Stimulated activated CD8-positive, alpha-beta memory T cell treated with anti-CD3 and anti-CD28 coated beads, Interleukin-15, amount 100 ng/mL, for 24 hours (primary cell): ENCODE results near the gene CIDEC.

Experiments
- DNase-seq: peaks from one replicate; pipeline ENCODE4 v3.0.0-alpha.2; 2020; ENCODE audit warnings: low read depth

CIDEC gene, protein sequence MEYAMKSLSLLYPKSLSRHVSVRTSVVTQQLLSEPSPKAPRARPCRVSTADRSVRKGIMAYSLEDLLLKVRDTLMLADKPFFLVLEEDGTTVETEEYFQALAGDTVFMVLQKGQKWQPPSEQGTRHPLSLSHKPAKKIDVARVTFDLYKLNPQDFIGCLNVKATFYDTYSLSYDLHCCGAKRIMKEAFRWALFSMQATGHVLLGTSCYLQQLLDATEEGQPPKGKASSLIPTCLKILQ

DNA sequence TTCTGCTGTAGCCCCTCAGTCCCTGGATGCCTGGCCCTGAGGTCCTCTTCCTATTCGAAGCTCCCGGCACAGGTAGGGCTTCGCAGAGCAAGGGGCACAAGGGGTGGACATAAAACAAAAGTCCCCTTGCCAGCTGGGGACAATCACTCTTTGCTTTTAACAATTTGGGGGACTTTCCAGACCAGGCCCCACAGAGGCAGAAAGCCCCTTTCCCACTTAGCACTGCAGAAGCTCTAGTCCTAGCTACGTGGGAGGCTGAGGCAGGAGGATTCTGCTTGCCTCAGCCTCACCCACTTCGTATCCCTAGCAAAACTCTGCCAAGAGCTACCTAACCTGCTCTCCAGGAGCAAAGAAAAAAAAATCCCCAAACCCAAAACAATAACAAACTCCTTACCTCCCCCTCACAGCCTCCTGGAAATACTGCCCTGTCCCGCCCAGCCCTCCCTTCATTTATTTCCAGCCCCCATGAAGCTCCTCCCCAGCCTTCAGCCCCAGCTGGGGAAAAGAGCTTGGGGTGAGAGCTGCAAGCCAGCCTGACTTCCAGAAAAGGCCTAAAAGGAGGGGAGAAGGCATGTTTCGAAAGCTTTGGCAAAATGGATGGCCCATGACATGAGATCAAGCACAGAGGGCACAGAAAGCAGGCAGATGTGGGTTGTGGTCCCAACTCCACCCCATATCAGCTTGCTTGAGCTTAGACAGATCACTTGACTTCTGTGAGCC is at the start of gene CIDEC:
Gene CIDEC, minus strand, starts transcription at position 424 of the 720 bp plus-strand sequence. CDS start 1,767 bp downstream, outside the sequence.
- no peak for DNase-seq

DNA sequence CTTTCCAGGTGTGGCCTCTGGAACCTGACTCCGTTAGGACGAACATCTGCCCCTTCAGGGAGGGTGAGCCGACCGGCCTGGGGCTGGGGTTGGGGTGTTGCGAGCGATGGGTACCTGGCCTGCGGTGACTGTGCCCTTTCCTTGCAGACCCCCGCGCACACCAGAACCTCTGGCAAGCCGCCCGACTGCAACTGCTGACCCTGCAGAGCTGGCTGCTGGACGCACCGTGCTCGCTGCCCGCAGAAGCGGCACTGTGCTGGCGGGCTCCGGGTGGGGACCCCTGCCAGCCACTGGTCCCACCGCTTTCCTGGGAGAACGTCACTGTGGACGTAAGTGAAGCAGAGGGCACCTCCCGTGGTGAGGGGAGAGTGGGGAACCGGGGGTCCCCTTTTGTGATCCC is 48.1 kb upstream of the CIDEC start:
- no peak for DNase-seq

DNA sequence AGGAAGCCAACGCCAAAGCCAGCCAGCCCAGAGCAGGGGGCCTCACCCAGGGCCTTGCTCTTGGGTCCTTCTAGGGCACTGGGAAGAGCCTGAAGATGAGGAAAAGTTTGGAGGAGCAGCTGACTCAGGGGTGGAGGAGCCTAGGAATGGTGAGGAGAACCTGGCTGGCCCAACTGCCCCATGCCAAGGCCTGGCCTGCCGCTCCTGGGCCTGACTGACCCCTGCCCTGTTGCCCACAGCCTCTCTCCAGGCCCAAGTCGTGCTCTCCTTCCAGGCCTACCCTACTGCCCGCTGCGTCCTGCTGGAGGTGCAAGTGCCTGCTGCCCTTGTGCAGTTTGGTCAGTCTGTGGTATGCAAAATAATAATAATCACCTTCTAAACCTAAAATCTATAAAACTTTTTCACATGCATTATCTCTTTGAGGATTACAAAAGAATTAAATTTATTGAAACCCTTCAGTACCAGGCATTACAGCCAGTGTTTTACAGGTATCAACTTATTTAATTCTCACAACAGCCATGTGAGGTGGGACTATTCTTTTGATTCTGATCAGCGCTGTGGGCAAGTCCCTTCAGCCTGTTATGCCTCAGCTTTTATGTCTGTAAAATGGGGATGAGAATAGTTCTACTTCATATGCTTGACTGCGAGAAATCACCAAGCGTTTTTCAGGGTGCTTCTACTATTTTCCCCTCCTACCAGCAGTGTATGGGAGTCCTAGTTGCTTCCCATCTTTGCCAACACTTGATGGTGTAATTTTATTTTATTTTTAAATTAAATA is 38.4 kb upstream of the CIDEC start:
- DNase-seq: no peak

DNA sequence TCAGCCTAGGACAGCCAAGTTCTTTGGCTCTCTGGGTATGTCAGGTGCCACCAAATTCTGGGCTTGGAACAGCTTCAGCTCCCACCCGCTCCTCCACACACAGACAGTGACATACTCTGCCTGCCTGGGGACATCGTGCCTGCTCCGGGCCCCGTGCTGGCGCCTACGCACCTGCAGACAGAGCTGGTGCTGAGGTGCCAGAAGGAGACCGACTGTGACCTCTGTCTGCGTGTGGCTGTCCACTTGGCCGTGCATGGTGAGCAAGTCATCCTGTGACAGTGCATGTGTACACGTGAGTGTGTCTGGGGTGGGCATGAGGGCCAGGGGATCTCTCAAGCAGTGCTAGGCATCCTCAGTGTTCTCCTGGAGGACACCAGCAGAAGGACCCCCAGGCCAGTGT is 37.8 kb upstream of the CIDEC start:
- no peak for DNase-seq

DNA sequence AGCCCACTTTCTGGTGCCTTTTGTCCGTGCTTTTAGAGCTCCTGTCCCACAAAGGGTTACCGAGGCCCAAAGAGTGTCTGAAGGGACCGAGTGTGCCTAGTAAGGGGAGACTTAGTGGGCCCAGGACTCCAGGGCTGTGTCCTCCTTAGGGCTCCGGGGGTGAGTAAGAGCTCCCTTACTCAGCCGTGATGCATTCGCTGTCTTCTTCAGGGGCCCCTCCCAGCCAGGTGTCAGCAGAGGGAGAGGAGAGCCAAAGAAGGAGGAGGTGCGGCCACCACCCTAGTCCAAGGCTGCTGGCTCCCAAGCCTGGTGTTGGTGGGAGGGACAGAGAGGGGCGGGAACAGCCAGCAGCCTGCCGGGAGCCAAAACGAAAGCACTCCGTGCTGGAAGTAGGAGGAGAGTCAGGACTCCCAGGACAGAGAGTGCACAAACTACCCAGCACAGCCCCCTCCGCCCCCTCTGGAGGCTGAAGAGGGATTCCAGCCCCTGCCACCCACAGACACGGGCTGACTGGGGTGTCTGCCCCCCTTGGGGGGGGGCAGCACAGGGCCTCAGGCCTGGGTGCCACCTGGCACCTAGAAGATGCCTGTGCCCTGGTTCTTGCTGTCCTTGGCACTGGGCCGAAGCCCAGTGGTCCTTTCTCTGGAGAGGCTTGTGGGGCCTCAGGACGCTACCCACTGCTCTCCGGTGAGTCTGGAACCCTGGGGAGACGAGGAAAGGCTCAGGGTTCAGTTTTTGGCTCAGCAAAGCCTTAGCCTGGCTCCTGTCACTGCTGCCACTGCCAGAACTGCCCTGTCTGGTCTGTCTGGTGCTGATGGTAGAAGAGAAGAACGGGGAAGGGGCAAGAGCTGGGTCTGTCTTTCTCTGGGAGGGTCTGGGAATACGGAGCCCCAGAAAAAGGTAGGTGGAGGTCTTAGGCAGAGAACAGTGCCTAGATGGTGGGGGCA is 37.0 kb upstream of the CIDEC start, which contains the start of gene IL17RC:
Gene IL17RC, plus strand, starts transcription at position 365 of the 947 bp plus-strand sequence. Its CDS starts 218 bp downstream, at position 583.
- DNase-seq: no peak

DNA sequence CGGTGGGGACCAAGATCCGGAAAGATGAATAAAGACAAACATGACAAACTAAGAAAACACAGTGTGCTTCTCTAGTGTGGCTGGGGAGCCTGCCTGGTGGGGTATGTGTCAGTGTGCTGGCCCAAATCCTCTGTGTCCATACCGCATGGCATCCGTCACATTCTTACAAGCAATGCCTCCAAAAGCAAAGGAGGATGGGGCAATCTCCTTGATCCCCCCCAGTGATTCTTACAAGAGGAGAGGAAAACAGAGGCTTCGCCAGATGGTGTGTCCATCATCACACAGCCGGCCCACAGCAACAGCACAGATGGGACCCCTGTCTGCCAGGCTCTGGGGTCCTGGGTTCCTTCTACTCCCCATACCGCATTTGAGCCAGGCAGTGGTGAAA is 36.3 kb upstream of the CIDEC start:
- DNase-seq: no peak

DNA sequence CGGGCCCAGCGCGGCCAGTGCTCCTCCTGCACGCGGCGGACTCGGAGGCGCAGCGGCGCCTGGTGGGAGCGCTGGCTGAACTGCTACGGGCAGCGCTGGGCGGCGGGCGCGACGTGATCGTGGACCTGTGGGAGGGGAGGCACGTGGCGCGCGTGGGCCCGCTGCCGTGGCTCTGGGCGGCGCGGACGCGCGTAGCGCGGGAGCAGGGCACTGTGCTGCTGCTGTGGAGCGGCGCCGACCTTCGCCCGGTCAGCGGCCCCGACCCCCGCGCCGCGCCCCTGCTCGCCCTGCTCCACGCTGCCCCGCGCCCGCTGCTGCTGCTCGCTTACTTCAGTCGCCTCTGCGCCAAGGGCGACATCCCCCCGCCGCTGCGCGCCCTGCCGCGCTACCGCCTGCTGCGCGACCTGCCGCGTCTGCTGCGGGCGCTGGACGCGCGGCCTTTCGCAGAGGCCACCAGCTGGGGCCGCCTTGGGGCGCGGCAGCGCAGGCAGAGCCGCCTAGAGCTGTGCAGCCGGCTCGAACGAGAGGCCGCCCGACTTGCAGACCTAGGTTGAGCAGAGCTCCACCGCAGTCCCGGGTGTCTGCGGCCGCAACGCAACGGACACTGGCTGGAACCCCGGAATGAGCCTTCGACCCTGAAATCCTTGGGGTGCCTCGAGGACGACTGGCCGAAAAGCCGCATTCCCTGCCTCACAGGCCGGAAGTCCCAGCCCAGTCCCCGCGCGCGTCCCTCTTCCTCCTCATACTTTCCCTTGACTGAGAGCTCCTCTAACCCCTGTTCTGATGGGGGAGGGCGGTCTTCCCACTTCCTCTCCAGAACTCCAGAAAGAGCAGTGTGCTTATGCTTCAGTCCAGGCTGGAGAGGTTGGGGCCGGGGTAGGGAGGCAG is 35.4 kb upstream of the CIDEC start:
- DNase-seq: no peak

DNA sequence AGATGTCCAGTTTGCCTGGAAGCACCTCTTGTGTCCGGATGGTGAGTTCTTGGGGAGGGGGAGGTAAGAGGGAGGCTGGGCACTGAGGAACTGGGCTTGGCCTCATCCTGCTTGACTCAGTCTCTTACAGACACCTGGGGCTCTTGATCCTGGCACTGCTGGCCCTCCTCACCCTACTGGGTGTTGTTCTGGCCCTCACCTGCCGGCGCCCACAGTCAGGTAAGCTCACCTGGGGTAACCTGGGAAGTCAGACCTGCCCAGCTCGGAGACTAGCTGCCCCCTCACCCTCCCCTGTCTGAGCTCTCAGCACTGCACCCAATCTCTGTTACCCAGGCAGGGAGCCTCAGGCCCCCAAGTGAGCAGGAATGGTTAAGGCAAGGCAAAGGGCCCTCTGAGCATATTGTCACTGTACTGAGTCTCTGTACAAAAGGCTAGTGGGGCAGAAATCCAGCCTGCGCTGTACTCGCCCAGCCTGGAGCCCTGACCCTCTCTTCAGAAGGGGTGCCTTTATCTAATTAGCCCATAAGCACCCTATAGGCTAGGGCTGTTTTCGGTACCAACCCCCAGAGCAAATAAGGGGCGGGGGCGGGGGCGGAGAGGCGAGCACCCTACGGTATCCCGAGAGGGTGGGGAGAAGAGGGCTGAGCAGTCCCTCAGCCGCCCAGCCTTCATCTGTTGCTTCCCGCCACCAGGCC is 34.7 kb upstream of the CIDEC start:
- no peak for DNase-seq

DNA sequence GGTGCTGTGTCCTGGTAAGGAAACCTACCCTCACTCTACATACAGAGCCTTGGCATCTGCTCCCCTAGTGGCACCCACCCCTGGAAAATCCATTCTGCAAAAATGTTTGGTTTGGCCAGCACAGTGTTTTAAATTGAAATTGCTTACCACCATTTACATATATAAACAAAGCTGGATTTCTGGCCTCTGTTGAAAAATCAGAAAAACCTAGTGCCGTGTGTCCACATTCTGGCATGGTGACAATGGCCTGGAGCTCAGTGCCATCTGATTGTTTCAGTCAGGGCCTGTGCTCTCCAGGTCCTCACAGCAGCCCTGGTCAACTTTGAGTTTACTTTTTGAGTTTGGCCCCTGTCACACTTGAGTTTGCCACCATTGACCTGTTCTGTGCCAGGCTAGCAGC is 34.0 kb upstream of the CIDEC start:
- DNase-seq: no peak

DNA sequence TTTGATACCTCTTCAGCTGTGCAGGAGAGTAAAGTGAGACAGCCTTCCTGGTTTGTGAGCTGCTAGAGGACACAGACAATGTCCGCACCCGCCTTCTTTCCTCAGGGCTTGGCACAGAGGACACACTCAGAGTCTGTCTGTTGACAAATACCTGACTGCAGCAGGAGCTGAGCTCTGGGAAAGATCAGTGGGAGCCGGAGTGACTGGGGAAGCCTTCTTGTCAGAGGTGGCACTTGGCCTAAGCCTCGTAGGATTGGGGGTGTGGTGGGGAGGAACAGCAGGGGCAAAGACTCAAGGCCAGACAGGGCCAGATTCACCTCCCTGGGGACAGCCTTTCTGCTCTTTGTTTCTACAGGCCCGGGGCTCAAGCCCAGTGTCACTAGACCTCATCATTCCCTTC is 33.5 kb upstream of the CIDEC start:
- no peak for DNase-seq

DNA sequence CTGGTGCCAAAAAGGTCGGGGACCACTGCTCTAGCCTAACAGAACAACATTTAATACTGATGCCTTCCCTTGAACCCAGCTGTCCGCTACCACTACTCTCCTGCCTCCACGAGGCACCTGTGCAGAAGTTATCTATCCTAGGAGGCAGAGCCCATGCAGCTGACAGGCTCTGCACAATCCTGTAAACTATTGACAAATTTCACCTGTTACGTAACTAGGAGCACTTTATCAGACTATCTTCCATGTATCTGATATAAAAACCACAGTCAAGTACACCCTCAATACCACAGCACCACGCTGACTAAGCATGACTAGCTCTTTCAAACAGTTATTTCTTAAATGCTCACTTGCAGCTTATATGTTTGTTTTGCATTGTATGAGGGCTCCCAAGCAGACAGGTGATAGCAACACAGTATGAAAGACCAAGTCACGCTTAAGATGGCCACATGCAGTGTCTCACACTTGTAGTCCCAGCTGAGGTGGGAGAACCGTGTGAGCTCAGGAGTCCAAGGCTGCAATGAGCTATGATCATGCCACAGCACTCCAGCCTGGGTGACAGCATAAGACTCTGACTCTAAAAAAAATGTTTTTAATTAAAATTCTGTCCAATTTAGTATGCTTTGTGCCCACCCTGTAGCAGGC is 32.4 kb upstream of the CIDEC start:
- DNase-seq: no peak

DNA sequence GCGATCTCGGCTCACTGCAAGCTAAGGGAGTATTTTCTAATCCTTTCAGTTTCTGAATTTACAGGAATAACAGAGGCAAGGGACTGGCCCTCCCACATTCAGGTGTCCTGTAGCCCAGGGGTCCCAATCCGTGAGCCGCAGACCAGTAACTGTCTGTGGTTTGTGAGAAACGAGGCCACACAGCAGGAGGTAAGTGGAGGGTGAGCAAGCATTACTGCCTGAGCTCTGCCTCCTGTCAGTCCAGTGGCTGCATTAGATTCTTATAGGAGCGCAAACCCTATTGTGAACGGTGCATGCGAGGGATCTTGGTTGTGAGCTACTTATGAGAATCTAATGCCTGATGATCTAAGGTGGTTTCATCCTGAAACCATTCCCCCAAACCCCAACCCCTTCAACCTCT is 31.8 kb upstream of the CIDEC start:
- no peak for DNase-seq

DNA sequence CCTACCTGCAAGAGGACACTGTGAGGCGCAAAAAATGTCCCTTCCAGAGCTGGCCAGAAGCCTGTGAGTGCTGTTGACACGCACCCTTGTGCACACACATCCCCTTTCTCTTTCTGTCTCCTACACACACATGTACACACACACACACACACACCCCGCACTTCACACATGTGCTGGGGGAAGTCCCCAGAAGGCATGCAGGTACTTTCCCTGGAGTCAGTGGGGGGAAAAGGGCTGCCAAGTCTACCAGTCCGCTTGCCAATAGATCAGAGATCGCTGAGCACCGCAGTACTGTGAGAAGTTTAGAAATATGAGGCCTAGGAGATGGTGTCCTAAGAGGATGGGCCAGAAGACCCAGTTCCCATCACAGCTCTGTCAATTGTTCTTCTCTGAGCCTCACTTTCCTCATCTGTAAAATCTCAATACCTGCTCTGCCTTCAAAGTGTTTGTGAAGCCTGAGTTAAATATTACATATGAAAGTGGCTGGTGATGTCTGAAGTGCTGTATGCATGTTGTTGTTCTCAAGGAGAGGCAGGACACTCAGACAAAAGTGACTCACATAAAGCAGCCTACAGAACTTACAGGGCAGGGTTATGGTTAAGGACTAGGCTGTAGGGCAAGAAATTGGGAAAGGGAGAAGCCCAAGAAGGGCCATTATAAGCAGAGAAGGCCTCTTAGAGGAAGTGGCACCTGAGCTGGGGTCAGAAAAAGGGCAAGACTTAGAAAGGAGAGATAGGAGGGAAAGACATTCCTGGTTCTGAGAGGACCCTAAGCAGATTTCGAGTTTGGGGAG is 29.4 kb upstream of the CIDEC start:
- DNase-seq: no peak

DNA sequence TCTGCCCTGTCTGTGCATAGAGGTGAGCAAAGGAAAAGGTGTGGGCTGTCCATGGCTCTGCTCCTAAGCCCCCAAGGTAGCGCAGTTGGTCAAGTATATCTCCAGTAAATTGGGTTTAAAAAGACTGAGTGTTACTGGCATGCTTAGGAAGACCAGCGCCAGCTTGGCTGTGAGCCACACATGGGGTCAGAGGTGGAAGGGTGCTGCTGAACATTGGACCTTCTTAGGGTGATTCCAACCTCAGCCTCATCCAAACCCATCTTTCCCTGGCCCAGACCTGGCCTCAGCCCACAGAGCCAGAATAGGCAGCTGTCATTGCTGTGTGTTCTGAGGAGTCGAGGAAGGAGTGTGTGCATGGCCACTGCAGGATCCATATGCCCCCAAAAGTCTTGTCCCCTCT is 28.2 kb upstream of the CIDEC start:
- DNase-seq: no peak

DNA sequence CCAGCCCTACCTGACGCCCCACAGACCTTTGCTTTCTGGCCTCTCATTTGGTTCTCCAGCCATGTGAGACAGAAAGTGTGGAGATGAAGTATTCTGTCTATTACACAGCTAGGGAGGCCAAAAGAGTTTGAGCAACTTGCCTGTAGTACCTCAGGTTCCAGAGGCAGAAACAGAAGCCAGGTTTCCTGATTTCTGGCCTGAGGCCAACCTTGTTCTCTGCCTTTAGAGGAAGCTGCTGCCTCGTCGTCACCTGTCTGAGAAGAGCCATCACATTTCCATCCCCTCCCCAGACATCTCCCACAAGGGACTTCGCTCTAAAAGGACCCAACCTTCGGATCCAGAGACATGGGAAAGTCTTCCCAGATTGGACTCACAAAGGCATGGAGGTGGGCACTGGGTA is 26.4 kb upstream of the CIDEC start:
- no peak for DNase-seq

DNA sequence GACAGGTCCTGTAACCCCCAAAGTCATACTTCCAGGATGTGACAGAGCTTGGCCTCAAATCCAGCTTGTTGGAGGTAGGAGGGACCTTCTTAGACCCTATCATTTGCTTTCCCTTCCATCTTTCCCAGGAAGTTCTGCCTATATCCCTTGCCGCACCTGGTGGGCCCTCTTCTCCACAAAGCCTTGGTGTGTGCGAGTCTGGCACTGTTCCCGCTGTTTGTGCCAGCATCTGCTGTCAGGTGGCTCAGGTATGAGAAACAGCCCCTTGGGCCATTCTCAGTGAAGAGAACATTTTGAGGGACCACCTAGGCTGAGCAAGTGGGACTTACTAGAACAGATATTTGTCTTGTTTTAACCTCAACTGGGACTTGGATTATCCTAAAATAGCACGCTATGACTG is 23.9 kb upstream of the CIDEC start:
- no peak for DNase-seq

DNA sequence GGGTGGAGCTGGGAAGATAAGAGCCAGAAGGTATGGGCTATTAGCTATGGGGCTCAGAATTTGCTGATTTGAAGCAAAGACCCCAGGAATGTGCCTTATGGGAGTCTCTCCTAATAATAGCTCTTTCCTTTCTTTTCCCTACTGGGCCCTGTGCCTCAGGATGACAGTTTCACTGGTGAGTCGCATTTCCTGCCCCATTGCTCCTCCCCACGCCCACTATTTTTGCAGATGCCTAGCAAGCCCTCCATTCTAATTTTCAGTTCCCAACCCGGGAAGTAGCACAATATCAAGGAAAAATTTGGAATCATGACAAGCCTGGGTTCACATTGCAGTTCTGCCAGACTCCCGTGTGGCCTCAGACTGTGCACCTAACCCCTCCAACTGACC is 23.2 kb upstream of the CIDEC start:
- no peak for DNase-seq

DNA sequence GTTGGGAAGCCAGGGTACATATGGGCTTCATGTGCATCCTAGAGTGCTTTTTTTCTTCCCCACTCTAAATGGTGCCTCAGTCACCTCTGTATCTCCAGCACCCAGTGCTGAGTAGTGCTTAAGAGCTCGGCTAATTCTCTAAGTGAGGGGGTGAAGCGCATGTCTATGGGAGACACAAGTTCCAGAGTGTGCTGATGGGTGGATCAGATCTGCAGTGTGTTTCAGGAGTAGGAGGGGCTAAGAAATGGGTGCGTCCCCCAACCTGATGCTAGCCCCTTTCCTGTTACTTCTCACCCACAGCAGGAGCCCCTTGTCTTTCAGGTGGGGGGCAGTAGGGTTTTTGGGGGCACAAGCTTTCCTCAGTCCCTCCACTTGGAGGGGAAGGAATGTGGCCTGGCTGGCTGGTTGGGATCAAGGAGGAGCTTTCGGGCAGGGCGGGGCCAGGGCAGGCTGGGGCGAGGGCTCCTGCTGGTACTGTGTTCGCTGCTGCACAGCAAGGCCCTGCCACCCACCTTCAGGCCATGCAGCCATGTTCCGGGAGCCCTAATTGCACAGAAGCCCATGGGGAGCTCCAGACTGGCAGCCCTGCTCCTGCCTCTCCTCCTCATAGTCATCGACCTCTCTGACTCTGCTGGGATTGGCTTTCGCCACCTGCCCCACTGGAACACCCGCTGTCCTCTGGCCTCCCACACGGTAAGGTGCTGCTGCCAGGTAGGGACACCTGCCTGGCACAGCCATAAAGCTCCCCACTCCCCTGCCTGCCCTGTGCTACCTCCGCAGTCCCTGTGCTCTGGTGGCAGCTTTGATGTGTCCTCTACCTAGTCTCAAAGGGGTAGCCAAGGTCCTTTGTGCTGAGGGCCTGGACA is 22.6 kb upstream of the CIDEC start, which contains the start of gene IL17RE:
Gene IL17RE, plus strand, starts transcription at position 477 of the 866 bp plus-strand sequence. Its CDS starts 85 bp downstream, at position 562.
- DNase-seq: no peak
